Loucy (cell line): ENCODE data around the gene TMEM54.

Experiments used
- H2AFZ ChIP-seq: fragments of 200-600 bp; sonication (generic); 2 replicates; pipeline ENCODE4 v1.6.0; 2016; ENCODE audit warnings: antibody characterized with exemption, mild to moderate bottlenecking, low read length, moderate library complexity
- H3F3A ChIP-seq: fragments of 200-600 bp; 2 replicates; pipeline ENCODE4 v1.6.0; 2016; ENCODE audit warnings: antibody characterized with exemption, low read depth, mild to moderate bottlenecking
- H3K27me3 ChIP-seq: fragments of 200-600 bp; sonication (generic); 2 replicates; pipeline ENCODE4 v1.6.1; 2014; ENCODE audit warnings: low read length, mild to moderate bottlenecking; ENCODE audit not compliant: insufficient read depth, poor library complexity, severe bottlenecking
- H3K36me3 ChIP-seq: fragments of 200-600 bp; sonication (generic); 2 replicates; pipeline ENCODE4 v1.6.1; 2016; ENCODE audit warnings: low read length; ENCODE audit not compliant: insufficient read depth
- H3K4me1 ChIP-seq: fragments of 200-600 bp; sonication (generic); 2 replicates; pipeline ENCODE4 v1.5.1; 2014; ENCODE audit warnings: low read length, mild to moderate bottlenecking; ENCODE audit not compliant: insufficient read depth, poor library complexity, severe bottlenecking
- H3K4me2 ChIP-seq: fragments of 200-600 bp; sonication (generic); 2 replicates; pipeline ENCODE4 v1.6.0; 2014; ENCODE audit warnings: antibody characterized with exemption, low read length, low read depth, mild to moderate bottlenecking; ENCODE audit not compliant: poor library complexity, severe bottlenecking
- H3K4me3 ChIP-seq: fragments of 200-600 bp; sonication (generic); 2 replicates; pipeline ENCODE4 v1.5.1; 2014; ENCODE audit warnings: low read length, mild to moderate bottlenecking, mixed read lengths; ENCODE audit not compliant: poor library complexity, severe bottlenecking
- H3K79me2 ChIP-seq: fragments of 200-600 bp; sonication (generic); 2 replicates; pipeline ENCODE4 v1.6.1; 2014; ENCODE audit warnings: low read length; ENCODE audit not compliant: insufficient read depth
- H3K9ac ChIP-seq: fragments of 200-600 bp; sonication (generic); 2 replicates; pipeline ENCODE4 v1.6.0; 2014; ENCODE audit warnings: mild to moderate bottlenecking, low read depth, low read length, moderate library complexity; ENCODE audit not compliant: poor library complexity, severe bottlenecking
- H3K9me2 ChIP-seq: fragments of 200-600 bp; sonication (generic); replicated peaks from 2 replicates; pipeline ENCODE4 v1.6.1; 2016; ENCODE audit warnings: low read depth, low read length, mixed read lengths
- H3K9me3 ChIP-seq: fragments of 200-600 bp; sonication (generic); 2 replicates; pipeline ENCODE4 v1.6.1; 2014; ENCODE audit warnings: mild to moderate bottlenecking, antibody characterized with exemption, low read length, low read depth; ENCODE audit not compliant: insufficient read depth
- H4K20me1 ChIP-seq: fragments of 200-600 bp; sonication (generic); 2 replicates; pipeline ENCODE4 v1.6.0; 2014; ENCODE audit warnings: antibody characterized with exemption, low read length, mild to moderate bottlenecking; ENCODE audit not compliant: insufficient read depth, poor library complexity, severe bottlenecking
- EZH2phosphoT487 ChIP-seq: fragments of 200-600 bp; IDR thresholded peaks from 2 replicates; pipeline ENCODE4 v1.6.1; 2018; ENCODE audit warnings: antibody characterized with exemption, mild to moderate bottlenecking, moderate library complexity, borderline replicate concordance
- TF ChIP-seq, protein P1 (sequence below): fragments of 200-600 bp; sonication (generic); conservative IDR thresholded peaks from 2 replicates; pipeline ENCODE4 v1.5.1; 2014; ENCODE audit warnings: mild to moderate bottlenecking, antibody characterized with exemption, low read length

Gene TMEM54

GRCh38 chr1:32861904-32862695 is 39.1 kb downstream of the TMEM54 start:
- no peaks in the 10 kb centered on the region for H3K9me3 ChIP-seq
- no peak overlapping the region for H3K9ac ChIP-seq
- peaks cover 44% of the 10 kb centered on the region; the same call in 1 of the 2 replicates for H3K36me3 ChIP-seq
- no peaks in the 10 kb centered on the region for H3F3A ChIP-seq
- no peaks in the 10 kb centered on the region for H3K27me3 ChIP-seq
- H3K79me2 ChIP-seq = no peaks in the 10 kb centered on the region
- no peaks in the 10 kb centered on the region for H4K20me1 ChIP-seq
- H2AFZ ChIP-seq = no peak overlapping the region
- no peak overlapping the region for H3K4me2 ChIP-seq
- H3K4me1 ChIP-seq = no peaks in the 10 kb centered on the region
- no peak for TF ChIP-seq EZH2phosphoT487
- TF ChIP-seq, protein P1, sequence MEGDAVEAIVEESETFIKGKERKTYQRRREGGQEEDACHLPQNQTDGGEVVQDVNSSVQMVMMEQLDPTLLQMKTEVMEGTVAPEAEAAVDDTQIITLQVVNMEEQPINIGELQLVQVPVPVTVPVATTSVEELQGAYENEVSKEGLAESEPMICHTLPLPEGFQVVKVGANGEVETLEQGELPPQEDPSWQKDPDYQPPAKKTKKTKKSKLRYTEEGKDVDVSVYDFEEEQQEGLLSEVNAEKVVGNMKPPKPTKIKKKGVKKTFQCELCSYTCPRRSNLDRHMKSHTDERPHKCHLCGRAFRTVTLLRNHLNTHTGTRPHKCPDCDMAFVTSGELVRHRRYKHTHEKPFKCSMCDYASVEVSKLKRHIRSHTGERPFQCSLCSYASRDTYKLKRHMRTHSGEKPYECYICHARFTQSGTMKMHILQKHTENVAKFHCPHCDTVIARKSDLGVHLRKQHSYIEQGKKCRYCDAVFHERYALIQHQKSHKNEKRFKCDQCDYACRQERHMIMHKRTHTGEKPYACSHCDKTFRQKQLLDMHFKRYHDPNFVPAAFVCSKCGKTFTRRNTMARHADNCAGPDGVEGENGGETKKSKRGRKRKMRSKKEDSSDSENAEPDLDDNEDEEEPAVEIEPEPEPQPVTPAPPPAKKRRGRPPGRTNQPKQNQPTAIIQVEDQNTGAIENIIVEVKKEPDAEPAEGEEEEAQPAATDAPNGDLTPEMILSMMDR = no peak
- H3K9me2 ChIP-seq = no peaks in the 10 kb centered on the region
- H3K4me3 ChIP-seq = no peak overlapping the region

DNA sequence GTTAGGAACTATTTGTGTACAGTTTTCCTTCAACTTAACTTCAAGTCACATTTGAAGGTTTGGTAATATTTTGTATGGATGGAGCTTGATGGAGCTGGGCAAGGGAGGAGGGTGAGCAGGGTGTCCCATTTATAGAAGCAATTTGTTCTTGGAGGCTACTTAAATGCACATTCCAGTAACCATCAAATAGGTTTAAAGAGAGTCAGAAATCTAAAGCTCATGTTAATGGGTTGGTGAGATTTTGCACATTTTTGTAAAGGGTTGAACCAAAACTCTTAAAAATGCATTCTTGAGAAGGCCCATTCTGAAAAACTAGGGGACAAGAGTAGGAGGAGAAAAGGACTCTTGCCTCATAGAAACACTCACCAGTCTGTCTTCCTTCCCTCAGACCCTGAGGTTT is 40.6 kb downstream of the TMEM54 start:
- no peak overlapping the region for H2AFZ ChIP-seq
- no peaks in the 10 kb centered on the region for H3K9me2 ChIP-seq
- H3K4me2 ChIP-seq = no peak overlapping the region
- H3K4me1 ChIP-seq = no peaks in the 10 kb centered on the region
- no peak overlapping the region for H3K4me3 ChIP-seq
- H3K9ac ChIP-seq = no peak overlapping the region
- TF ChIP-seq, protein P1 = no peak
- no peak for TF ChIP-seq EZH2phosphoT487
- H3F3A ChIP-seq = no peaks in the 10 kb centered on the region
- no peaks in the 10 kb centered on the region for H3K27me3 ChIP-seq
- no peaks in the 10 kb centered on the region for H3K79me2 ChIP-seq
- no peaks in the 10 kb centered on the region for H3K9me3 ChIP-seq
- no peaks in the 10 kb centered on the region for H4K20me1 ChIP-seq
- H3K36me3 ChIP-seq = peaks cover 59% of the 10 kb centered on the region; the same call in 1 of the 2 replicates

GRCh38 chr1:32859915-32860314 is 41.3 kb downstream of the TMEM54 start:
- no peaks in the 10 kb centered on the region for H3F3A ChIP-seq
- H3K36me3 ChIP-seq = peaks cover 65% of the 10 kb centered on the region; the same call in 1 of the 2 replicates
- no peaks in the 10 kb centered on the region for H3K4me1 ChIP-seq
- H3K4me3 ChIP-seq = no peak overlapping the region
- no peak for TF ChIP-seq EZH2phosphoT487
- TF ChIP-seq, protein P1 = no peak
- H3K9ac ChIP-seq = no peak overlapping the region
- H3K9me3 ChIP-seq = no peaks in the 10 kb centered on the region
- no peak overlapping the region for H3K4me2 ChIP-seq
- H3K27me3 ChIP-seq = no peaks in the 10 kb centered on the region
- no peaks in the 10 kb centered on the region for H3K9me2 ChIP-seq
- no peaks in the 10 kb centered on the region for H4K20me1 ChIP-seq
- no peak overlapping the region for H2AFZ ChIP-seq
- H3K79me2 ChIP-seq = no peaks in the 10 kb centered on the region
